Calu3 (cell line): ENCODE results near the gene EDC3. TPM values are rescaled to one million over a fixed set of nuclear protein-coding genes. Genes with fewer than 3 reads are reported as not detected.
"Not testable (repeated sequence)": the region's sequence is repeated elsewhere in the genome, so short reads cannot be mapped to it uniquely, and the experiment has no call there.

Experiments
- BruUV-seq: library from RNA; stranded (reverse); fragments of 400-500 nt; replicated peaks from 2 replicates; lab custom pipeline; 2021; lab: Mats Ljungman, UMichigan
- CTCF ChIA-PET: fragments of 300-600 bp; sonication (Branson Sonifier 250); formaldehyde crosslinking; loops from one replicate; lab custom pipeline; 2022; ENCODE audit warnings: antibody characterized with exemption; lab: Charles Lee
- DNase-seq: peaks from one replicate; pipeline ENCODE4 v3.0.0; 2022
- H3K27ac Mint-ChIP-seq: one replicate; pipeline ENCODE4 v1.8.0; 2022; ENCODE audit warnings: mixed read lengths; ENCODE audit not compliant: unreplicated experiment
- H3K27me3 Mint-ChIP-seq: one replicate; pipeline ENCODE4 v1.8.0; 2022; ENCODE audit warnings: mixed read lengths; ENCODE audit not compliant: unreplicated experiment
- H3K36me3 Mint-ChIP-seq: one replicate; pipeline ENCODE4 v1.8.0; 2022; ENCODE audit warnings: mild to moderate bottlenecking, moderate library complexity, mixed read lengths; ENCODE audit not compliant: insufficient read depth, unreplicated experiment
- H3K4me1 Mint-ChIP-seq: one replicate; pipeline ENCODE4 v1.8.0; 2022; ENCODE audit warnings: mild to moderate bottlenecking, low read depth, mixed read lengths; ENCODE audit not compliant: unreplicated experiment
- H3K4me3 Mint-ChIP-seq: one replicate; pipeline ENCODE4 v1.8.0; 2022; ENCODE audit warnings: mild to moderate bottlenecking, low read depth, moderate library complexity, mixed read lengths; ENCODE audit not compliant: unreplicated experiment
- H3K9me3 Mint-ChIP-seq: one replicate; pipeline ENCODE4 v1.8.0; 2022; ENCODE audit warnings: low read depth, mixed read lengths; ENCODE audit not compliant: unreplicated experiment
- CTCF ChIP-seq: fragments of 200-600 bp; IDR thresholded peaks from one replicate; pipeline ENCODE4 v1.8.0; 2022; ENCODE audit warnings: antibody characterized with exemption; ENCODE audit not compliant: unreplicated experiment
- intact Hi-C: fragments of 100-400 bp; cut with micrococcal nuclease; formaldehyde crosslinking; loops from one replicate; pipeline ENCODE4 v1.10.0; 2022; ENCODE audit not compliant: unreplicated experiment
- total RNA-seq: library from RNA; stranded (reverse); gene quantifications from 2 replicates; pipeline ENCODE4 v1.2.3, GENCODE V29; 2022

Gene EDC3
- total RNA-seq, 1 experiment from 2014 or later, result 70.1 TPM

DNA sequence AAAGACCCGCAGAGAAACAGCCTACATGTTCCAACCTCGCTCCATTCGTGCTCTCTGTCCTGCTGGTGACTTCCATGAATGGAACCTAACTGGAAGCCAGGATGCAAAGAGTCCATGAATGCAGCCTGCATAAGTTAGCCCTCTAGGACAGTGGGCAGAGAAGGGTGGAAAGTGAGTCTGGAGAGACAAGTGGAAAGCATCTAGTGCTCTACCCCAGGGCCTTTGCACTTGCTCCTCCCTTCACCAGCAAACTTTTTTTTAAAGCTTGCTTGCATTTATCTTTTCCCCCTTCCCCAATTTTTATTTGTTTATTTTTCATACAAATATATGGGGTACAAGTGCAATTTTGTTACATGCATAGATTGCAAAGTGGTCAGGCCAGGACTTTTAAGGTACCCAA, 37.4 kb upstream of the EDC3 start:
- H3K9me3 Mint-ChIP-seq, result no peaks in the 10 kb centered on the region
- intact Hi-C loops, result no loop called here
- peaks cover 29% of the 10 kb centered on the region for H3K27me3 Mint-ChIP-seq
- H3K4me3 Mint-ChIP-seq, result no peak overlapping the region
- H3K27ac Mint-ChIP-seq, result no peak overlapping the region
- BruUV-seq, result no TSS peak
- CTCF ChIA-PET, result interaction anchor here (0.6 kb wide), 1 partner anchor 146 kb away, joined by 7 read pairs; no protein-coding TSS in a partner anchor
- H3K4me1 Mint-ChIP-seq, result peaks cover 21% of the 10 kb centered on the region
- no peak for DNase-seq
- no peaks in the 10 kb centered on the region for H3K36me3 Mint-ChIP-seq
- no peak for TF ChIP-seq CTCF

GRCh38 chr15:74732846-74733245, 37.0 kb upstream of the EDC3 start:
- CTCF ChIA-PET, result interaction anchor here (0.6 kb wide), 1 partner anchor 146 kb away, joined by 7 read pairs; no protein-coding TSS in a partner anchor
- H3K9me3 Mint-ChIP-seq, result no peaks in the 10 kb centered on the region
- no peak overlapping the region for H3K27ac Mint-ChIP-seq
- intact Hi-C loops, result no loop called here
- H3K4me1 Mint-ChIP-seq, result peaks cover 21% of the 10 kb centered on the region
- no peak for DNase-seq
- no peak overlapping the region for H3K4me3 Mint-ChIP-seq
- no peak for TF ChIP-seq CTCF
- no peaks in the 10 kb centered on the region for H3K36me3 Mint-ChIP-seq
- BruUV-seq, result no TSS peak
- H3K27me3 Mint-ChIP-seq, result peaks cover 27% of the 10 kb centered on the region

- no peak for DNase-seq
- Mint-ChIP-seq H3K4me1 (peaks cover 21% of the 10 kb centered on the region), H3K27ac (no peak overlapping the region), H3K36me3 (peaks cover 6% of the 10 kb centered on the region), H3K9me3 (no peaks in the 10 kb centered on the region), H3K4me3 (no peak overlapping the region), H3K27me3 (peaks cover 7% of the 10 kb centered on the region)
- intact Hi-C loops, result no loop called here
- CTCF ChIA-PET, result interaction anchor here (1.4 kb wide), 1 partner anchor 14 kb away, joined by 3 read pairs; no protein-coding TSS in a partner anchor
- TF ChIP-seq CTCF, result no peak
- no TSS peak for BruUV-seq
These were observed 34.9 kb upstream of the EDC3 start for GRCh38 chr15:74730619-74731316.

DNA sequence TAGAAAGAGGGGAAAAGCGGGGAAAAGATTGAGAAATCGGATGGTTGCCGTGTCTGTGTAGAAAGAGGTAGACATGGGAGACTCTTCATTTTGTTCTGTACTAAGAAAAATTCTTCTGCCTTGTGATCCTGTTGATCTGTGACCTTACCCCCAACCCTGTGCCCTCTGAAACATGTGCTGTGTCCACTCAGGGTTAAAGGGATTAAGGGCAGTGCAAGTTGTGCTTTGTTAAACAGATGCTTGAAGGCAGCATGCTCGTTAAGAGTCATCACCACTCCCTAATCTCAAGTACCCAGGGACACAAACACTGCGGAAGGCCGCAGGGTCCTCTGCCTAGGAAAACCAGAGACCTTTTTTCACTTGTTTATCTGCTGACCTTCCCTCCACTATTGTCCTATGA, 33.5 kb upstream of the EDC3 start:
- H3K27ac Mint-ChIP-seq, H3K9me3 Mint-ChIP-seq, H3K27me3 Mint-ChIP-seq, DNase-seq, BruUV-seq, H3K4me3 Mint-ChIP-seq, intact Hi-C loops, CTCF ChIA-PET: not testable (repeated sequence)
- Mint-ChIP-seq H3K36me3 (peaks cover 12% of the 10 kb centered on the region), H3K4me1 (peaks cover 31% of the 10 kb centered on the region)

- BruUV-seq, H3K9me3 Mint-ChIP-seq, CTCF ChIA-PET, H3K27ac Mint-ChIP-seq, intact Hi-C loops, DNase-seq, H3K4me3 Mint-ChIP-seq, H3K27me3 Mint-ChIP-seq: not testable (repeated sequence)
- peaks cover 38% of the 10 kb centered on the region for H3K4me1 Mint-ChIP-seq
- peaks cover 12% of the 10 kb centered on the region for H3K36me3 Mint-ChIP-seq
These were observed 32.9 kb upstream of the EDC3 start for GRCh38 chr15:74728699-74729098.
